IPS DF 6.9 (cell line): Measurements from ENCODE around the gene PRKCI.
"Not testable (repeated sequence)": the region's sequence is repeated elsewhere in the genome, so short reads cannot be mapped to it uniquely, and the experiment has no call there.

ENCODE experiments used
- DNase-seq: peaks from one replicate; pipeline ENCODE4 v3.0.0-alpha.2; 2013; ENCODE audit warnings: low read depth, low spot score
- H3K27ac ChIP-seq: one replicate; pipeline ENCODE4 v1.5.1; 2013; ENCODE audit warnings: low read length, control low read depth
- H3K27me3 ChIP-seq: 2 replicates; pipeline ENCODE4 v1.6.1; 2013; ENCODE audit warnings: mild to moderate bottlenecking, low read length; ENCODE audit not compliant: control insufficient read depth, insufficient read depth
- H3K36me3 ChIP-seq: 2 replicates; pipeline ENCODE4 v1.6.1; 2013; ENCODE audit warnings: low read length; ENCODE audit not compliant: control insufficient read depth, insufficient read depth
- H3K4me1 ChIP-seq: 2 replicates; pipeline ENCODE4 v1.6.1; 2013; ENCODE audit warnings: low read length; ENCODE audit not compliant: control insufficient read depth, insufficient read depth
- H3K4me3 ChIP-seq: 2 replicates; pipeline ENCODE4 v1.5.1; 2013; ENCODE audit warnings: mild to moderate bottlenecking, low read length
- H3K9me3 ChIP-seq: 2 replicates; pipeline ENCODE4 v1.6.1; 2013; ENCODE audit warnings: low read length, inconsistent platforms; ENCODE audit not compliant: control insufficient read depth, insufficient read depth
- WGBS: extraction: QIAGEN DNeasy Blood & Tissue Kit; methylation state at CpG from one replicate; pipeline ENCODE4 v1.1.7; 2013; ENCODE audit warnings: mixed read lengths, missing lambda C conversion rate; ENCODE audit not compliant: insufficient read length, insufficient coverage; 5-methylcytosine and 5-hydroxymethylcytosine counted together

PRKCI gene

GRCh38 chr3:170317954-170318353 lies 95.7 kb downstream of the PRKCI start:
- no peaks in the 10 kb centered on the region for H3K27me3 ChIP-seq
- H3K4me1 ChIP-seq, result no peaks in the 10 kb centered on the region
- H3K4me3 ChIP-seq, result no peak overlapping the region
- H3K9me3 ChIP-seq, result no peaks in the 10 kb centered on the region
- no CpG with 5 or more reads among the region's 3 CpGs for WGBS
- DNase-seq, result no peak
- H3K27ac ChIP-seq, result no peak overlapping the region
- no peaks in the 10 kb centered on the region for H3K36me3 ChIP-seq

GRCh38 chr3:170320461-170321121 lies 98.4 kb downstream of the PRKCI start:
- Histone ChIP-seq H3K27me3 (no peaks in the 10 kb centered on the region), H3K4me3 (no peak overlapping the region), H3K4me1 (0 out of 2 replicates have a peak, but pooled peaks cover 1% of the 10 kb centered on the region), H3K36me3 (no peaks in the 10 kb centered on the region), H3K9me3 (no peaks in the 10 kb centered on the region), H3K27ac (no peak overlapping the region)
- DNase-seq, result no peak
- no CpG with 5 or more reads among the region's 7 CpGs for WGBS

- DNase-seq, result no peak
- Histone ChIP-seq H3K27me3 (no peaks in the 10 kb centered on the region), H3K36me3 (no peaks in the 10 kb centered on the region), H3K9me3 (no peaks in the 10 kb centered on the region), H3K4me3 (no peak overlapping the region), H3K4me1 (0 out of 2 replicates have a peak, but pooled peaks cover 1% of the 10 kb centered on the region), H3K27ac (no peak overlapping the region)
- 100% methylated on average over 3 of the region's 11 CpGs for WGBS
Measured at GRCh38 chr3:170321321-170322034, 99.3 kb downstream of the PRKCI start.

GRCh38 chr3:170322566-170323269 lies 100.5 kb downstream of the PRKCI start:
- WGBS, result no CpG with 5 or more reads among the region's 10 CpGs
- H3K4me1 ChIP-seq, result 0 out of 2 replicates have a peak, but pooled peaks cover 1% of the 10 kb centered on the region
- no peak overlapping the region for H3K27ac ChIP-seq
- no peak for DNase-seq
- no peaks in the 10 kb centered on the region for H3K9me3 ChIP-seq
- no peaks in the 10 kb centered on the region for H3K27me3 ChIP-seq
- H3K36me3 ChIP-seq, result no peaks in the 10 kb centered on the region
- H3K4me3 ChIP-seq, result no peak overlapping the region

- Histone ChIP-seq H3K36me3 (no peaks in the 10 kb centered on the region), H3K27ac (no peak overlapping the region), H3K27me3 (no peaks in the 10 kb centered on the region), H3K4me1 (0 out of 2 replicates have a peak, but pooled peaks cover 1% of the 10 kb centered on the region), H3K9me3 (no peaks in the 10 kb centered on the region), H3K4me3 (no peak overlapping the region)
- no CpG with 5 or more reads among the region's 6 CpGs for WGBS
- no peak for DNase-seq
Measured at GRCh38 chr3:170323331-170323730, 101.1 kb downstream of the PRKCI start.

GRCh38 chr3:170324962-170325361 lies 102.7 kb downstream of the PRKCI start:
- H3K27ac ChIP-seq, result no peak overlapping the region
- H3K4me3 ChIP-seq, result no peak overlapping the region
- no peaks in the 10 kb centered on the region for H3K27me3 ChIP-seq
- no peaks in the 10 kb centered on the region for H3K9me3 ChIP-seq
- no CpG with 5 or more reads among the region's 3 CpGs for WGBS
- H3K36me3 ChIP-seq, result no peaks in the 10 kb centered on the region
- no peak for DNase-seq
- H3K4me1 ChIP-seq, result 0 out of 2 replicates have a peak, but pooled peaks cover 1% of the 10 kb centered on the region

GRCh38 chr3:170327040-170327808 lies 105.0 kb downstream of the PRKCI start:
- Histone ChIP-seq H3K4me3 (no peak overlapping the region), H3K4me1 (0 out of 2 replicates have a peak, but pooled peaks cover 1% of the 10 kb centered on the region), H3K36me3 (no peaks in the 10 kb centered on the region), H3K27me3 (no peaks in the 10 kb centered on the region), H3K27ac (no peak overlapping the region), H3K9me3 (no peaks in the 10 kb centered on the region)
- WGBS, result no CpG with 5 or more reads among the region's 24 CpGs
- no peak for DNase-seq

- H3K36me3 ChIP-seq, H3K4me1 ChIP-seq, H3K4me3 ChIP-seq, DNase-seq, H3K27me3 ChIP-seq, H3K27ac ChIP-seq, H3K9me3 ChIP-seq: not testable (repeated sequence)
- WGBS, result no CpG with 5 or more reads among the region's 7 CpGs
Measured at GRCh38 chr3:170327868-170328548, 105.8 kb downstream of the PRKCI start.

GRCh38 chr3:170330366-170330765 lies 108.1 kb downstream of the PRKCI start:
- Histone ChIP-seq H3K27ac (no peak overlapping the region), H3K4me1 (no peaks in the 10 kb centered on the region), H3K9me3 (no peaks in the 10 kb centered on the region), H3K36me3 (no peaks in the 10 kb centered on the region), H3K27me3 (no peaks in the 10 kb centered on the region), H3K4me3 (no peak overlapping the region)
- no peak for DNase-seq
- no CpG with 5 or more reads among the region's 5 CpGs for WGBS
